GM12865 (cell line): ENCODE data around the gene ITPR1.
"Not testable (repeated sequence)": the region's sequence is repeated elsewhere in the genome, so short reads cannot be mapped to it uniquely, and the experiment has no call there.

Experiments used
- DNase-seq: peaks from one replicate; pipeline ENCODE4 v3.0.0; 2010; ENCODE audit warnings: low read depth
- H3K4me3 ChIP-seq: 2 replicates; pipeline ENCODE4 v1.5.1; 2011; ENCODE audit warnings: mild to moderate bottlenecking, low read depth, low read length, control low read depth
- TF ChIP-seq, protein P1 (sequence below): IDR thresholded peaks from 2 replicates; pipeline ENCODE4 v1.5.1; 2011; ENCODE audit warnings: low read length, control low read depth, low read depth, inconsistent platforms; ENCODE audit not compliant: insufficient read depth; ENCODE audit errors: missing control alignments

ITPR1 gene

DNA sequence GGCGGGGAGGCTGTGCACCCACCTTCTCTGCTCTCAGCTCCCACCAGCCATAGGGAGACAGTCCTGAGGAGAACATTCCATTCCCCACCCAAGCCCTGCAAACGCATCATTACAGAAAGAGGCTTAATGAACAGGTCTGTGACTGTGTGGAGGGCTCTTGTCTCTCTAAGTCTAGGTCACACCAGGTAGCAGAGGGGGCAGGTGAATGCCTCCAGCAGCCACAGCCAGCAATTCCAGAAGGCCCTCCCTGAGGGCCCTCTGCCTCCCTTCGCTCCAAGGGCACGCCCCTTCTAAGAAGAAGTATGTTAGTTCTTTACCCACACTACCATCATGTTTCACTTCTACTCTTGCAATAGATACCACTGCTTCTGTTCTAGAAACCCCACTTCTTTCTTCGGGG is 268.6 kb downstream of the ITPR1 start:
- no peak for DNase-seq
- TF ChIP-seq, protein P1, sequence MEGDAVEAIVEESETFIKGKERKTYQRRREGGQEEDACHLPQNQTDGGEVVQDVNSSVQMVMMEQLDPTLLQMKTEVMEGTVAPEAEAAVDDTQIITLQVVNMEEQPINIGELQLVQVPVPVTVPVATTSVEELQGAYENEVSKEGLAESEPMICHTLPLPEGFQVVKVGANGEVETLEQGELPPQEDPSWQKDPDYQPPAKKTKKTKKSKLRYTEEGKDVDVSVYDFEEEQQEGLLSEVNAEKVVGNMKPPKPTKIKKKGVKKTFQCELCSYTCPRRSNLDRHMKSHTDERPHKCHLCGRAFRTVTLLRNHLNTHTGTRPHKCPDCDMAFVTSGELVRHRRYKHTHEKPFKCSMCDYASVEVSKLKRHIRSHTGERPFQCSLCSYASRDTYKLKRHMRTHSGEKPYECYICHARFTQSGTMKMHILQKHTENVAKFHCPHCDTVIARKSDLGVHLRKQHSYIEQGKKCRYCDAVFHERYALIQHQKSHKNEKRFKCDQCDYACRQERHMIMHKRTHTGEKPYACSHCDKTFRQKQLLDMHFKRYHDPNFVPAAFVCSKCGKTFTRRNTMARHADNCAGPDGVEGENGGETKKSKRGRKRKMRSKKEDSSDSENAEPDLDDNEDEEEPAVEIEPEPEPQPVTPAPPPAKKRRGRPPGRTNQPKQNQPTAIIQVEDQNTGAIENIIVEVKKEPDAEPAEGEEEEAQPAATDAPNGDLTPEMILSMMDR: no peak

DNA sequence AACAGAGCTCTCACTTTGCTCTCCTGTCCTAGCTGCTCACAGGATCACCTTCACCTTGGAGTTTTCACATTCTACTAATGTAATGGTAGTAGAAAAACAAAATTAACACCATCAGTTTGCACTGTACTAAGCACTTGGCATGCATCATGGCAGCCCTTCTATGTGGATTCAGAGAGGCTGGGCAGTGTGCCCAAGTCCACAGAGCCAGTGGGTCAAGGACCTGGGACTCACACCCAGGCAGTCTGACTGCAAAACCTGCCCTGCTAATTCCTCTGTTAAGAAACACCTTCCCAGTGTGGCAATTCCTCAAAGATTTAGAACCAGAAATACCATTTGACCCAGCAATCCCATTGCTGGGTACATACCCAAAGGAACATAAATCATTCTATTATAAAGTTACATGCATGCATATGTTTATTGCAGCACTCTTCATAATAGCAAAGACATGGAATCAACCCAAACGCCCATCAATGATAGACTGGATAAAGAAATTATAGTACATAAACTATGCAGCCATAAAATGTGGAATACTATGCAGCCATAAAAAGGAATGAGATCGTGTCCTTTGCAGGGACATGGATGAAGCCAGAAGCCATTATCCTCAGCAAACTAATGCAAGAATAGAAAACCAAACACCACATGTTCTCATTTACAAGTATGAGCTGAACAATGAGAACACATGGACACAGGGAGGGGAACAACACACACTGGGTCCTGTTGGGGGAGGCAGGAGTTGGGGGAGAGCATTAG is 269.5 kb downstream of the ITPR1 start:
- H3K4me3 ChIP-seq, DNase-seq: not testable (repeated sequence)

More for the DNA sequence above, 268.6 kb downstream of the ITPR1 start:
- H3K4me3 ChIP-seq: no peak overlapping the region

DNA sequence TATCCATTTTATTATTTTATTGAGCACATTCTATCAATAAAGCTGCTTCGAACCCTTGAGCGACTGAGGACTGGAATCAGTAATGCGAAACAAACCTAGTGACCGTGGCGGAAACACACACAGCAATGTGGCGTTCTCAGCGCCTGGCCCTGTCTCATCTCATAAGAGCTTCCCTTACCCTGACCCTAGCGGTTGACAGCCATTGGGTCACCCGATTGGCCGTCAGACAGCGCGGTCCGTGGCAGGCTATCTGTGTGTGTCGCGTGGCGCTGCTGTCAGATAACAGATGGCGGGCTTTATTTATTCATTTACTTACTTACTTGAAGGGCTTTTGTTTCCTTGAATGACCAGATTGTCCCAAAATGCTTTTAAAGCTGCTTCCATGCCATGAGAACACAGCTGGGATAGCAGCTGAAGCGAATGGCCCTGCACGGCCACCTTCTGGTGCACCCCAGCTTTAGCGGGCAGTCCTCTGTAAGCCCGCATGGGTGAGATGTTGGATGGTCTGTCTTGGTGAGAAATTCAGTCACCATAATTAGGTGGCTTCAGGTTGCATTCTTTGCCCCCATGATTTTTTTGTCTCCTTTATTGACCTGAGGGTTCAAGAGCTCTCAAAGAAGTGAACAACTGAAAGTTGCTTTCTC is 270.6 kb downstream of the ITPR1 start:
- H3K4me3 ChIP-seq: no peak overlapping the region
- TF ChIP-seq, protein P1: no peak
- DNase-seq: no peak

DNA sequence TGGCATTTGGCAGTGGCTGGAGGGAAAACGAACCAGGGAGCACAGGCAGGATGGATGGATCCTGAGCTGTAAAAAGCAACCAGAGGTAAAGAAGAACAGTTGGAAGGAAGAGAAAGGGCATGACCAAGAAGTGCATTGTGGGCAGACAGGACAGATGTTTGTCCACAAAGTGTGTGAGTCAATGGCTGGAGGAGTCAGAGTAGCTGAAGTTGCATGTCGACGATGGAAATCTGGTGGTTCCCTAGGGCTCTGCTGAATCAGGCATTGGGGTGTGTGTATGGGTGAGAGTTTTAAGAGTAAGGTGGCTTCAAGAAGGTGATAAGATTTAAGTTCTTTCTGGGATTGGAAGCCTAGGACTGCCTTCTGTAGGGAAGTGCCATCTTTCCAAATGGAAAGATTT is 272.1 kb downstream of the ITPR1 start:
- DNase-seq: no peak
- TF ChIP-seq, protein P1: no peak
- H3K4me3 ChIP-seq: no peak overlapping the region

DNA sequence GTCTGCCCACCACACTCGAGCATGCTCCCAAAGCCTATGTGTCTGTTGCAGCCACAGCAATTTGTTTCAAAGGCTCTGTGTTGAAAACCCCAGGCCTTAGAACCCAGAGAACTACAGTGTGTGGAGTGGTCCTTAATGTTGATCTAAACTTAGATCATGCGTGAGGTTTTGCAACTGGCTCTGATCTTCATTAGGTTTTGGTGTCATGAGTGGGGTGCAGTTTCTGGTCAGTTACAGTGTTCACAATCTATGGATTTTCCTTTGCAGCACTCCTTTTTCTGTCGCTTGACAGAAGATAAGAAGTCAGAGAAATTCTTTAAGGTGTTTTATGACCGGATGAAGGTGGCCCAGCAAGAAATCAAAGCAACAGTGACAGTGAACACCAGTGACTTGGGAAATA is 273.1 kb downstream of the ITPR1 start:
- TF ChIP-seq, protein P1: no peak
- no peak for DNase-seq

DNA sequence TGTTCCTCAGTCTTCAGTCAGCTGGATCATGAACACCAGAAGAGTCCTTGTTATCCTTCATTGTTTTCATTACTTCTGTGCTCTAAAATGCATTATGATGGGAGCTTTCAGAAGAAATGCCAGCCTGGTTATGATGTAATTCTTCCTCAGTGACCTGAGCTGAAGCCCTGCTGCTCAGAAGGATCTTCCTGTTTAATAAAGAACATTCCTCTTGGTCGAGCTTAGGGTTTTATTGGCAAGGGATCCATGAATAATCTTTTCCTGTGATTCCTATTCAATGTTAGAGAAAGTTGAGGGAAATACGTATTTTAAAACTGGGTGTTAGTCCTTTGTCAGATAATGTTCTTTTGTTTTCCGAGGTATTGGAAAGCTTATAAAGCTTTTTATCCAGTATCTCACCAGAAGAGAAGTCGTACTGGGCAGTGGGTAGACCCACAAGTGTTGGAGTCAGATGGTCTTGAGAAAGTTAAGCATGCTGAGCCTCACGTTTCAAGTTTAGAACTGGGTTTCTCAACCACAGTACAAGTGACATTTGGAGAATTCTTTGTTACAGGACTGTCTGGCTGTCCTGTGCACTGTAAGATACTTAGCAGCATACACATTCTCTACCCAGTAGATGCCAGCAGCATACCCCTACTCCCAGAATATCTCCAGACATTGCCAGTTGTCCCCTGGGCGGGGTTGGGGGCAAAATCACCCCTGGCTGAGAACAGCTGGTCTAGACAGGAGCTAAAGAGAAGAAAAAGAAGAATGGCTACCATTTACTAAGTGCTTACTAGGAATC is 273.8 kb downstream of the ITPR1 start:
- no peak for DNase-seq
- no peak overlapping the region for H3K4me3 ChIP-seq
- TF ChIP-seq, protein P1: no peak

More for the DNA sequence above, 273.1 kb downstream of the ITPR1 start:
- no peak overlapping the region for H3K4me3 ChIP-seq

DNA sequence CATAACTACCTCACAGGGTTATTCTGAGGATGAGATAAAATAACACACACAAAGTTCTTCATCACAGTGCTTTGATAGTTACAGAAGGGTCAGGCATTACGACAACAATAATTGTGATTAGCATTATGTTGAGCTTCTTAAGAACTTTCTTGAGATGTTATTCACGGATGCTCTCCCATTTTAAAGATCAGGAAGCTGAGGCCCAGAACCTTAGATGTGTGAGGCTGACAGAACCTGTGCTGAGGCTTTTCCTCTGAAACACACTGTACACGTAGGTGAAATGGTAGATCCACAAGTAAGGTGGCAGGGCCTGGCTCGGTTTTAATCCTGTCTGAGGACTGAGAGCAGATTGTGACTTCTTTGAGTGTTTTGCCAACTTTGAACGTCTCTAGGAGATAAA is 274.9 kb downstream of the ITPR1 start:
- TF ChIP-seq, protein P1: no peak
- DNase-seq: no peak
- H3K4me3 ChIP-seq: no peak overlapping the region
